NCI-H2029 treated with DMSO at 0.1 percent for 48 hours (cell line): ENCODE measurements around the gene PFKM.

Experiments
- DNase-seq: peaks from one replicate; lab custom pipeline; 2025; lab: John Stamatoyannopoulos, UW

The PFKM gene

GRCh38 chr12:48119078-48119833 is at the start of gene PFKM:
Gene PFKM (plus strand): TSS chr12:48119364. CDS start chr12:48122775, 3,411 bp downstream.
- DNase-seq: peak; percentile 28

GRCh38 chr12:48070033-48070432 is 49.1 kb upstream of the PFKM start:
- DNase-seq: no peak

GRCh38 chr12:48070731-48071130 is 48.4 kb upstream of the PFKM start:
- DNase-seq: no peak

- DNase-seq: no peak
Observed at GRCh38 chr12:48071808-48072207, 47.4 kb upstream of the PFKM start.

GRCh38 chr12:48072266-48072665 is 46.9 kb upstream of the PFKM start:
- DNase-seq: no peak

GRCh38 chr12:48074266-48074665 is 44.9 kb upstream of the PFKM start:
- DNase-seq: no peak

- DNase-seq: no peak
Observed at GRCh38 chr12:48075832-48076231, 43.3 kb upstream of the PFKM start.

GRCh38 chr12:48077111-48077510 is 42.1 kb upstream of the PFKM start:
- no peak for DNase-seq

- no peak for DNase-seq
Observed at GRCh38 chr12:48078901-48079300, 40.3 kb upstream of the PFKM start.

GRCh38 chr12:48080285-48080684 is 38.9 kb upstream of the PFKM start:
- no peak for DNase-seq

GRCh38 chr12:48080821-48081220 is 38.3 kb upstream of the PFKM start:
- no peak for DNase-seq

- no peak for DNase-seq
Observed at GRCh38 chr12:48084066-48084465, 35.1 kb upstream of the PFKM start.

GRCh38 chr12:48084841-48085460 is 34.2 kb upstream of the PFKM start:
- DNase-seq: no peak

- DNase-seq: no peak
Observed at GRCh38 chr12:48086327-48086726, 32.8 kb upstream of the PFKM start.

- no peak for DNase-seq
Observed at GRCh38 chr12:48092611-48093010, 26.6 kb upstream of the PFKM start.

GRCh38 chr12:48104531-48104930 is 14.6 kb upstream of the PFKM start:
- no peak for DNase-seq

- no peak for DNase-seq
Observed at GRCh38 chr12:48105321-48105866, 13.8 kb upstream of the PFKM start.

GRCh38 chr12:48105867-48106680 is 13.1 kb upstream of the PFKM start, which contains the start of gene SENP1:
Gene SENP1 (minus strand): TSS chr12:48106079. CDS start chr12:48101472, 4,607 bp downstream.
- DNase-seq: peak; percentile 74

GRCh38 chr12:48106681-48107613 is 12.2 kb upstream of the PFKM start:
- no peak for DNase-seq

- no peak for DNase-seq
Observed at GRCh38 chr12:48109424-48109823, 9.7 kb upstream of the PFKM start.

GRCh38 chr12:48110691-48111311 is 8.4 kb upstream of the PFKM start:
- no peak for DNase-seq
